HuH-7 (cell line): ENCODE measurements around the gene XAGE2.
"Not testable (repeated sequence)": the region's sequence is repeated elsewhere in the genome, so short reads cannot be mapped to it uniquely, and the experiment has no call there.

Source experiments
- DNase-seq: peaks from one replicate; pipeline ENCODE4 v3.0.0; 2011; ENCODE audit warnings: low spot score

The XAGE2 gene, protein sequence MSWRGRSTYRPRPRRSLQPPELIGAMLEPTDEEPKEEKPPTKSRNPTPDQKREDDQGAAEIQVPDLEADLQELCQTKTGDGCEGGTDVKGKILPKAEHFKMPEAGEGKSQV

DNA sequence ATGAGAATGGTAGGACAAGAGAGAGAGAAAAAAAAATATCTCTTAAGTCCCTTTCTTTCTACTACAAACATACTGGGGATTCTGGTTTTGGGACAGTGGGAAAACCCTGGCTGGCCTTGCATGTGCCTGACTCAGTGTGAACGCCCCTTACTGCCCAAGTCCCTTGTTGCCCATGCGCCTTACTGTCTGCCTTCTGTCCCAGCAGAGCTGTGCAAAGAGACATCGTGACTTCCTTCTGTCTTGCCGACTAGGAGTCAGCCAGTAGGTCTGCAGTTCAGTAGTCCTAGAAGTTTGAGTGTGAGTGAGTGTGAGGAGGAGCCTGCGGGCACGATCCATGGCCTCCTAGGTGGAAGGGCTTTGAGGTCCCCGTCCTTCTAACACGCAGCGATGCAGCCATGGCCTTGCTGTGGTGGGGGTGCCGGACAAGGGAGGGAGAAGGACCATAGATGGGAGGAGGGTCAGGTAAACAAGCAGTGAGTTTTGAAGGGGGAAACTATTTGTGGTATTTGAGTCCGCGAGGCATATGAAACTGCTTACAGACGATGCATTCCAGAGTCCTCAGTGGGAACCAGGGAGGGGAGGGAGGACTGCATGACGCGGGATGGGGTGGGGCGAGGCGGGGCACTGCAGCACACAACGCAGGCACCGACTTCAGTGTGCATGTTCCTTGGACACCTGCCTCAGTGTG, at the start of gene XAGE2:
Gene XAGE2, plus strand, starts transcription at position 654 of the 688 bp plus-strand sequence. CDS start 994 bp downstream, outside the sequence.
- DNase-seq: no peak

DNA sequence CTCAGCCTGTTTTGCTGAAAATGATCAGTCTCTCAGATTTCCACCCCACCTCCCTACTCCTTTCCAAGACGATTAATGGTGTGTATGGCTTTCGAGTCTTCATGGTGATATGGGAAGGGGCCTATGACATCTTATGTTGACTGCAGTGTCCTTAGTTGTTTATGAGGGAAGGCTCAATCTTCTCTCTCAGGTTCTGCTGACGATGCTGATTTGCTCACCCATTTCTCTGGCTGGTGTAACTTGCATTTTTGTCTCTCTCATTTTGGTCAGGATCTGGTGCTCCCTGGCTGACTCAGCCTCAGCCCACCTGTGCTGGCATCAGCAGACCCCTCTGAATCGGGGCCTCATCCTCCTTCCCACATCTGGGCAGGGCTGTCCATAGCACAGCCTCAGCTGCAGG, 31.4 kb upstream of the XAGE2 start:
- no peak for DNase-seq

DNA sequence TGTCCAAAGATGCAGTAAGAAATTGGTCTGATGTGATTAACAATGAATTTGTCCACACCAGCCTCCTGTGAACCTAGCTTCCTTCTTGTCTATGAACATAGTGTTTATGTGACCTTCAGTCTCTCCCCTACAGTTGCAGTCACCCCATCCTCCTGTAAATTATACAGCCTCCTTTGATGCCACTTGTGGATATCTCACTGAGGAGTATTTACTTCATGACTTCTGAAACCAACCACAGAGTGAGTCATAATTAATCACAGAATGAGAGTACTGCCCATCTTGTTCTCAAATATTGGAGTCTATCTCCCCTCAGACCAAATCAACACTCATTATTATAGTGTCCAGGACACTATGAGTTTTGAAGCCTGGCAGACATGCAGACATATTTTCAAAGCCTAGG, 27.3 kb upstream of the XAGE2 start:
- no peak for DNase-seq

DNA sequence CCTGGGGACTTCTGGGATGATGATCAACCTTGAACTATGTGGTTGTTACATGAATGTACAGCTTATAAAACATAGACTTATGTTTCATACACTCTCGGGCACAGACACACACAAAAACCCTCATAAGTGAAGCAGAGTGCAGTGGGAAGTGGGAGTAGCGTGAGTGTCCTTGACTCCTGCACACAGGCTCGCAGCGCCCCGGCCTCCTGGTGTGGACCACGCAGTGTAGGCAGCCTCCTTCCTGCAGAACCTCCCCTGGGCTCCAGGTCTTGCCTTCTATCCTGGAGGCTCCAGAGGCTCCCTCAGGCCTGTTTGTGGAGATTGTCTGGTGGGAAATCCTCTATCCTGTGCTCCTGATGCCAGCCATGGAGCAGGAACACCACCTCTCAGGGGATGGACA, 25.7 kb upstream of the XAGE2 start:
- DNase-seq: not testable (repeated sequence)

DNA sequence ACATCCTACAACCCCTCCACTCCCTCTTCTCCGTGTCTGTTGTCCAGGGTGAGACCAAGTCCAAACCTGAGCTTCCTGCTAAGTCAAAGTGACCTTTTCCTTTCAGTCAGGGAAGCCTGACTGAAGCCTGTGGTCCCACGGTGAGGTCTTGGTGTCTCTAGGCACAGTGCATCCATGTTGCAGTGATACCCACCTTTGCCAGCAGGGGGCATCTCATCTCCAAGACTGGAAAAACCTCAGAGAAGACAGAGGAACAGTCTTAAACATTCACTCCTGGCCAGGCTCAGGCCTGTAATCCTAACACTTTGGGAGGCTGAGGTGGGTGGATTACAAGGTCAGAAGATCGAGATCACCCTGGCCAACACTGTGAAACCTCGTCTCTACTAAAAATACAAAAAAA, 23.4 kb upstream of the XAGE2 start:
- DNase-seq: peak; percentile 3

DNA sequence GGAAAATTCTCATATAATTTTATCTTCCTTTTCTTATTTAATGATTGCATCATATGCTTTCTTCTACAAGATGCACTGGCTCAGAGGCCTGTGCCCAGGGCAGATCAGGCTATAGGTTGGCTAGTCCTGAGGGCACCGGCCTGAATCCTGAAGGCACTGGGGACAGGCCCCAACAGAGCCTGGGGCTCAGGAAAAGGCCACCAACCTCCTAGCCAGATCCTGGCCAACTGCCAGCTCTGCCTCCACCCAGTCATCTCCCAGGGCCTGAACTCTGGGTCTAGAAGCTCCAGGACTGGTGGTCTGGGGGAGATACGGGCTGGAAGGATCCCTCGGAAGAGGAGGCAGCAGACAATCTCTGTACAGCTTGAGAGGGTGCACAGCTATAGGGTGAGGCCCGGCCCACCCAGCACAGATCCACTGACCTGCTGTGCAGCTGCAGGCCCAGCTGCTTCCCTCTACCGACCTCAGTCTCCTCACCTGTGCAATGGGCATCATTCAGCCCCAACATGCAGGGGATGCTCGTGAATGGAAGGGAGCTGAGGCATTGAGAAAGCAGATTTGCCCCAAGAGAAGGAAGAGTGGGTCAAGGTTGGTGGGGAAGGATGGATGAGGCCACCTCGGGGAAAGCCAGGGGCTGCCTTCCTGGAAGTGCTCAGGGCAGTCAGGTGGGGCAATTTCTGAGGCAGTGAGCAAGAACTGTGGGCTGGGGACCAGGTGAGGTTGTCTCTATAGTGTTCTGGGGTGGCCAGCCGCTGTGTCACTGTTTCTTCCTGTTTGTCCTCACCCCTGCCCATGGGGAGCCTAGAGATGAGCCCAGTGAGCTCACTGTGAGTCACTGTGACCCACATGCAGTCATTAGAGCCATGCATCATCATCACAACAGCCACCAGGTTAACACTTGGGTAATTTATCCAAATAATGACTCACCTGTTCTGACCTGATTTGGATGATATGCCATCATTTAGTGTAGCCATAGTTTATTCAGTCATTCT, 22.4 kb upstream of the XAGE2 start:
- DNase-seq: no peak

DNA sequence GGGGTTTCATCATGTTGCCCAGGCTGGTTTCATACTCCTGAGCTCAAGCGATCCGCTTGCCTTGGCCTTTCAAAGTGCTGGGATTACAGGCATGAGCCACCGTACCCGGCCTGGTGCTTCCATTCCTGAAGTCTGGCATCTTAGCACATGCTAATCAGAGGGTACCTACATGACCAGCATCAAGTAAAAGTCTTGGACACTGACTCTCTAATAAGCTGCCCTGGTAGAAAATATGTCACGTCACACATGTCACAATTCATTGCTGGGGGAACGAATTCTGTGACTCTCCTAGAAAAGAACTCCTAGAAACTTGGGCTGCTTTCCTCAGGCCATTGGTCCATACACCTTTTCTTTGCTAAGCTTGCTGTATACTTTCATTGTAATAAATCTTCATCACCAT, 19.1 kb upstream of the XAGE2 start:
- DNase-seq: no peak

DNA sequence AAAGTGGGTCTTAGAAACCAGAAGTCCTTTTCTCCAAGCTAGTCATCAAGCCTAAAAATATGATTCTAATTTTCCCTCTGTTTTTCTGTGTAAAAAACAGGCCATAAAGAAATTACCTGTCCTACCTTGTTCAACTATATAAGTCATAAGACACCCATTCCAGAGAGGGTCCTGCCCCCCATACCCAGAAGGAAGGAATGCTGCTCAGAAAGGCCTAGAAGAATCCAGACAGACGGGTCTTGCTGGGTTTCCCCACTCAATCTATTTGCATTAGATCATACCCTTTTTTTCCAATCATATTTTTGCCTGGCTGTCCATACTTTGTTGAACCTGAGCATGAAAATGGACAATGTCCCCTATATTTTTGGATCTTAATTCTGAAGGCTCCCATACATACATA, 16.3 kb upstream of the XAGE2 start:
- DNase-seq: no peak

DNA sequence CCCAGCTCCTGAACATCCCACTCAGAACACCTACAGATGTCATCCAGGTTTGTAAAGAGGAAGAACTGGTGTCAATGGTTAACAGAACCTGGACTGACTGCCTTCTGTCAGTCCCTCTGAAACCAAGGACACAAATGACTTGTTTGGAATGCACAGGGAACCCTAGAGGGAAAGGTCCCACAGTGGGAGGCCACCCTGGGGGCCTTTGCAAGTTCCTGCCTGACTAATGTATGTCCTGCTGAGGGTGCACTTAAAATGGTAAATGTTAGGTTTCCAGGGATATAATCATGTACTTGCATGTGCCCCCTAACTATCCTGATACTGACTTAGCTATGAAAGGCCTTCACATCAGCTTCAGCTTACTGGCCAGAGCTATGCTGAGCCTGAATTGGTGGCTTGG, 15.0 kb upstream of the XAGE2 start:
- no peak for DNase-seq

DNA sequence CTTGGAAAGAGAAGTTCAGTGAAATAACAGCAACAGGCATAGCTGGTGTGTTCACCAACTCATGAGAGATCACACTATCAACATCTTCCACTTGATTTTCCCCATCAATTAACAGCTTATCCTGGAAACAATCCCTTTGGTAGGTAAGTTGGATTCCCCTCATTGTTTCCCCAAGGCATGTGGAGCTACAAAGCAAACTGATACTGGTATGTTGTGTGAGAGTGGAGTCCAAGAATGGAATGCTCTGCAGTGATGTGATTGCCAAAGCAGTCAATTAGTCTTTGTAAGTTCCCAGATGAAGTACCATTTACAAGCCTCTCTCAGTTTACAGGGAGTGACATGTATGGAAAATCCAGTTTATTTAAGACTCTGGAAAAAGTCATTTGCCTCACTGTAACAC, 13.7 kb upstream of the XAGE2 start:
- no peak for DNase-seq

DNA sequence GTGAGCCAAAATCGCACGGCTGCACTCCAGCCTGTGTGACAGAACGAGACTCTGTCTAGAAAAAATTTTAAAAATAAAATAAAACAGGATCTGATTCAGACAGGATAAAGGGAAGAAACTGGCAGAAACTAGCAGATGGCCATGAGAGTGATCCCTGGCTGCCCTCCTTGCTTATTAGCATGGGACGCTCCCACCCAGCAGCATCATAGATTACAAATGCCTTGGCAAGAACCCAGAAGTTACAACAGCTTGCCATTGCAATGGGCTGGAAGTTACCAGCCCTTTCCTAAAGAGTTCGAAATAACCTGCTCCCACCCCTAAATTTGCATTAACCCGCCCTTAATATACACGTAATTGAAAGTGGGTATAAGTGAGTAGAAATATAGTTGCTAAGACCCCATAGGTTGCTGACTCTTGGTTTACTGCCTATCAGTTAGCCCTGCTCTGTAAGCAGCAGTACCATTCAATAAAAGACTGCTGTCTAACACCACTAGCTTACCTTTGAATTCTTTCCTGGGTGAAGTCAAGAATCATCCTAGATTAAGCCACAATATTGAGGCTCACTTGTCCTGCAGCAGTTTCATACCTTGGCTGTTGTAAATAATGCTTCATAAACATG, 9.1 kb upstream of the XAGE2 start:
- no peak for DNase-seq

DNA sequence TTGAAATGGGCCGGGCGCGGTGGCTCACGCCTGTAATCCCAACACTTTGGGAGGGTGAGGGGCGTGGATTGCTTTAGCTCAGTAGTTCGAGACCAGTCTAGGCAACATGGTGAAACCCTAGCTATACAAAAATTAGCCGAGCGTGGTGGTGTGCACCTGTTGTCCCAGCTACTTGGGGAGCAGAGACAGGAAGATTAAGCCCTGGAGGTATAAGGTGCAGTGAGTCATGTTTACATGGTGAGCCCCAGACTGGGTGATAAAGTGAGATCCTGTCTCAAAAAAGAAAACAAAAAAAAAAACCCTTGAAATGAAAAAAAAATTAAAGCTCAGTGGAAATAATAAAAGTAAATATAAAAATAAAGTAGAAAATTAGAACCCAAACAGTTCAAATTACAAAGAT, 6.9 kb upstream of the XAGE2 start:
- DNase-seq: no peak

DNA sequence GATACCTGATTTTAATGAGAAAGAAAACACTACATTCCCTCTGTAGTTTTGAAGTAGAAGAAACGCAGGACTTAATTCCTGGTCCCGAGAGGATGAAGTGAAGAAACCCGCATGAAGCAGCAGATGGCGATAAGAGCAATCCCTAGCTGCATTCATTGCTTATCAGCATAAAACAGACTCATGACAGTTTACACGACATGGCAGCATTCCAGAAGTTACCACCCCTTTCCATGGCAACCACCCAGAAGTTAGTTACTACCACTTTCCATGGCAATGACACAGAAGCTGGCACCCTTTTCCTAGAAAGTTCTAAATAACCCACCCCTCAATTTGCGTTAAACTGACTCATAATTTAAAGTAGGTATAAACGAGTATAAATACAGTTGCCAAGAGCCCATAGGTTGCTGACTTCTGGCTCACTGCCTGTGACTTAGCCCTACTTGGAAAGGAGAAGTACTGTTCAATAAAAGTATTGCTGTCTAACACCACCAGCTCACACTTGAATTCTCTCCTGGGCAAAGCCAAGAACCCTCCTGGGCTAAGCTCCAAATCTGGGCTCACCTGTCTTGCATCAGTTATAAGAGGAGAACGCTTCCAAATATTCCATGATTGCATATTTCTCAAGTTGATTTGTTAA, 5.5 kb upstream of the XAGE2 start:
- DNase-seq: no peak

DNA sequence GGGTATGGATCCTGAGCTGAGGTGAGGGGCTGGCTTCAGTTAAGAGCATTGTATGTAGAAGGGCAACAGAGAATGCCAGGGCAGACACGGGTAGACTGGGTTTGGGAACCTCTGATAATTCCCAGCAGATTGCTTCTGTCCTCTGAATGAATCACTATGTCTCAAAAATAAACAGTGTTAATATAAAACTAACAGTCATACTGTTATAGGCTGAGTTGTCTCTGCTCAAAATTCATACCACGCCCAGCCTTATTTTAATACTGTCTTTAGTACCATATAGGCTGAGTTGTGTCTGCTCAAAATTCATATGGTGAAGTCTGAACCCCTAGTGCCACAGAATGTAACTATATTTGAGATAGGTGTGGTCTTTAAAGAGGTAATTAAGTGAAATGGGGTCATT, 10.0 kb downstream of the XAGE2 start:
- no peak for DNase-seq

DNA sequence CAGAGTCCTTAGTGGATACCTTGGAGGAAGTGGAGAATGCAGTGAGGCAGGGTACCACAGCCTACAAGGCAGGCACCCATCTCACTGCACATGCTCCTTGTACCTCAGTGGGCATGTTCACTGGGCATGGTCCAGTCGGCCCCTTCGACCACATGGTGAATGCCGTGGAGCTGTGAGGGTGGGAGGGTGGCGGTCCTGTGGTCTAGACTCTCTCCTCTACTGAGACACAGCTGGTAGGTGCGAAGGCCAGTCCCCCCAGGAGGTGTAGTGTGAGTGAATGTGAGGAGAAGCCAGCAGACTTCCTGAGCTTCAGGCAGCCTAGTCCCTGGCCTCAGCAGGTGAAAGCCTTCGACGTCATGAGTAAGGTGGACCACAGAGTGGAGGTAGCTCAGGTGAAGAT, 12.2 kb downstream of the XAGE2 start:
- no peak for DNase-seq

DNA sequence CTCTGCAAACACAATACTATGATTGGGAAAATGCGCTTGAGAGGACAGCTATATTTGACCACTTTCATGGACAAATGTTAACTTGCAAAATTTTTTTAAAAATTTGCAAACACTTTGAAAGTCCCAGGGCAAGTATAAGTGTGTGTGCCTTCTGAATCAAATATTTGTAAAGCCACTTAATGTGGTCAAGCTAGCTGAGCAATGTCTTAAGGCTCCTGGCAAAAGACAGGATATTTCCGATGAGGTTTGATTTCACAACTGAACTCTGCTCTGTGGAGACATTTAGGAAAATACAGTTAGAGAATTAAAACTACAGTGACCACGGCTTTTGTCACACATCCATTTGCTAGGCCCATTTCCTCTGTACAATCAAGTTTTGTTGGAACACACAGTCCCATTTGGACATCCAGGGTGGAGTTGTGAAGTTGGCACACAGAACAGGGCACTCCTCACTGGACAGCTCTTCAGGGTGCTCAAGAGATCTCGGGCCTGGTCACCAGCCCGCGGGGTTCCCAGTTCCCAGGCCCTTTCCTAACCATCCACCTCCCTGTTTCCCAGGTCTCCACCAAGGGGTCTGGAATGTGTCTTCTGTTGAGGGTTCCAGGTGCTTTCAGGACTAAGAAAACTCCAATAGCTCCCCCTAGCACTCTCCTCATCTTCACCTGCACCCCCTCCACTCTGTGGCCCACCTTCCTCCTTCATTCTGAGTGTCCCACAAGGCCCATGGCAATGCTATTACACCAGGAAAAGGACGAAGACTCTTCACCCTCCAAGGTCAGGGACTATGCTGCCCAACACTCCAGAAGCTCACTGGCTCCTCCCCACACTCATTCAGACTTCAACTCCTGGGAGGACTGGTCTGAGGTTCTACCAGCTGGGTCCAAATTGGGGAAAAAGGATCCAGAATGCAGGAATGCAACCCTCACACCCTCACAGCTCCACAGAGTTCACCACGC, 41.9 kb downstream of the XAGE2 start:
- no peak for DNase-seq

DNA sequence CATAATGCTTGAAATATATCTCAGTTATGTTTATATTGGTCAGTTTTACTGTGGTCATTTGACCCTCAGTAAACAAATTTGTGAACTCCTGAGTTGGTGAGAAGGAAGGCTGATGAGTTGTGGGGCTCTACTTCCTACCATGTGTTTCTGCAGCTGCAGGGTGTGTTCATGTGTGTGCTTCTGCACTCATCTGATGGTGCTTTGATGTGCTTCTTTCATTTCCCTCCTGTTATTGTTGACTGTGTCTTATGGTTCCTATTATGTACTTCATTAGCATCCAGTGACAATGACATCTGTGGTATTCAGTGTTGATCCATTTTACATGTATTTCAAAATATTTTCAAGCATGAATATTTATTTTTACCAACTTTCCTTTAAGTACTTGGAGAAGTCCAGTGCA, 46.5 kb downstream of the XAGE2 start:
- DNase-seq: no peak

DNA sequence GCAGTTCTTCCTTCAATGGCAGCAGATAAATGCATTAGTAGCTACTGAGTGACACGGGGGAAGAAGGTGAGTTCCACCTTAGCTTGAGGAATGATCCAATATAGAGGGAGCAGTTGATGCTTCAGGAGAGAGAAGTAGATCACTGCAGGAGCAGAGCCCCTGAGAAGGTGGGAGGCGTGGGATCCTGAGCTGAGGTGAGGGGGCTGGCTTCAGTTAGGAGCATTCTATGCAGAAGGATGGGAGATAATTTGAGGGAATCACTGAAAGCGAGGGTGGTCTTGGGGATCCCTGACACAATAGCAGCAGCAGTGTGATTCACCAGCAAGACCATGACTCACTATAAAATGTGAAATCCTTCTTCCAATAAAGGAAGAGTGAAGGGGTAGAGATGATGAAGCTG, 48.0 kb downstream of the XAGE2 start:
- no peak for DNase-seq

DNA sequence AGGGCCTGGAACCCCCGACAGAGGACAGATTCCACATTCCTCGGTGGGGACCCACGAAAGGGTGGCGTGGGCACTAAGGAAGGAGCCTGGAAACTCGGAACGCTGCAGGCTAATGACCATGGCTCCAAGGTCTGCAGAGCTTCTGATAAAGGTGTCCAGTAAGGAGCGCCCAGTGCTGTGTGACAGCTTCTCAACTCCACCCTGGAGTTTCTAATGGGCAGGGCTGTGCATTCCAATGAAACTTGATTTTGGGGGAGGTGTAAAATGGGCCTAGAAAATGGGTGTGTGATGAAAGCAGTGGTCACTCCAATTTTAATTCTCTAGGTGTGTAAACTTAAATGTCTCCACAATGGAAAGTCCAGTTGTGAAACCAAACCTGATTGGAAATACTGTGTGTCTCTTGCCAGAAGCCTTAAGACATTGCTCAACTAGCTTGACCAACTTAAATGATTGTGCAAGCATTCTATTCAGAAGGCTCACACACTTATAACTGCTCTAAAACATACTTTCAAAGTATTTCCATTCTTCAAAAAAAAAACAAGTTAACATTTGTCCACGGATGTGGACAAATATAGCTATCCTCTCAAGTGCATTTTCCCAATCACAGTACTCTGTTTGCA, 52.1 kb downstream of the XAGE2 start:
- no peak for DNase-seq

DNA sequence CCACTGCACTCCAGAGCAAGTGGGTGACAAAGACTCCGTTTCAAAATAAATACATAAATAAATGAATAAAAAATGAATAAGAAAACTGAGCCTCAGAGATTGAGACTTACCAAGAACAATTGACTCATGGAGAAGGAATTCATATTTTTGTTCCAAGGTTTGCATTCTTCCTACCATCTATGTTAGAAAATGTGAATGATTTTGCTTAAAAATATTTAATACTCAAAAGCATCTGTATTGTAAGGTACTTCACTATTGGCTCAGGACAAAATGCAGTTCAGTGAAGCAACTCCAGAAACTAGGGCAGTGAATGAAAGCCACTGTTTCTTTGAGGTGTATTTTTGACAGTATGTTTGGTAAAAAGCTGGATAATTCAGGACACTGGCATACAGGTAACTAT, 54.1 kb downstream of the XAGE2 start:
- no peak for DNase-seq

DNA sequence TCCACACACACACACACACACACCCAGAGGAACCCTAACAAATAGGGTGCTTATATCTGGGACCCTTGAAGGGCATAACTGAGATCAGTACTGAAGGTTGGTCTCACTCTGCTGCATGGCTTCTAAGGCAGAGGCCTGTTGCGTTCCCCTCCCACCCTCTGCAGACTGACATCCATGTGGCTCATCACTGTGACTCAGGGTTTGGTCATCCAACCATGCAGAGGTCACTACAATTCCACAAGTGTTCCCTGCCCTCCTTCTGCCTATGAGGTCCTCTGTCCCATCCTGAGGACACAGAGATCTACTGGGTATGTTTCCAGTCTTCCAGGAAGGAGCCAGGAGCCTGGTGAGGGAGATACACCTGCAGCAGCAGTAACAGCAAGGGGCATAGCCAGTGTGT, 55.8 kb downstream of the XAGE2 start:
- DNase-seq: no peak
